K562 (cell line): ENCODE results near the gene TMEM156. TPM values are rescaled to one million over a fixed set of nuclear protein-coding genes. Genes with fewer than 3 reads are reported as not detected.

Experiments
- ATAC-seq: fragments of 200-7000 bp; cut with Tn5 transposase; 3 replicates; pipeline ENCODE4 v1.9.1; 2020; ENCODE audit warnings: moderate library complexity
- BruUV-seq: library from RNA; stranded (reverse); fragments of 400-500 nt; replicated peaks from 2 replicates; lab custom pipeline; 2021; lab: Mats Ljungman, UMichigan
- CTCF ChIA-PET: fragments of 300-600 bp; formaldehyde crosslinking; extraction: SDS; loops from one replicate; lab custom pipeline; 2021; ENCODE audit warnings: low intra/inter-chr PET ratio; lab: Yijun Ruan, JAX
- POLR2A ChIA-PET: fragments of 300-600, 350-650 bp; sonication (Branson Sonifier 250); formaldehyde crosslinking; extraction: SDS; loops from one replicate; lab custom pipeline; 2021; ENCODE audit warnings: antibody characterized with exemption, inconsistent platforms; lab: Yijun Ruan, JAX
- DNase-seq, 4 experiments: peaks; one replicate each; pipeline versions ENCODE4 v3.0.0 to v3.0.0-alpha.2; 2011 to 2018; ENCODE audit warnings: low spot score in 3 of 4, mixed read lengths in 3 of 4; ENCODE audit errors: extremely low read depth in 1 of 4
- FAIRE-seq: peaks from 2 replicates; lab custom pipeline; 2011; peaks lifted over from hg19 to GRCh38; lab: Jason Lieb, UNC
- H2AFZ ChIP-seq: 2 replicates; pipeline ENCODE4 v1.6.0; 2011; ENCODE audit warnings: low read depth, low read length, control low read depth, inconsistent platforms
- H3K27ac ChIP-seq: fragments of 200-600 bp; 3 replicates; pipeline ENCODE4 v1.8.0; 2011; ENCODE audit warnings: low read depth, mild to moderate bottlenecking, control low read depth, inconsistent platforms, low read length, moderate library complexity, mixed read lengths; ENCODE audit errors: extremely low read depth
- H3K27me3 ChIP-seq, 2 experiments: fragments of 300-600 bp in 1 of 2; 2 replicates in 1 of 2; 3 replicates in 1 of 2; pipeline versions ENCODE4 v1.6.0 to v1.8.0; 2011; ENCODE audit warnings: inconsistent platforms in 2 of 2, low read length in 2 of 2, mild to moderate bottlenecking in 1 of 2, mixed read lengths in 1 of 2, moderate library complexity in 1 of 2; ENCODE audit not compliant: control insufficient read depth in 2 of 2, insufficient read depth in 2 of 2
- H3K36me3 ChIP-seq: fragments of 300-600 bp; 3 replicates; pipeline ENCODE4 v1.8.0; 2011; ENCODE audit warnings: mild to moderate bottlenecking, low read length, inconsistent platforms; ENCODE audit not compliant: control insufficient read depth, insufficient read depth
- H3K4me1 ChIP-seq, 2 experiments: fragments of 200-600 bp in 1 of 2; replicated peaks in 1 of 2; 2 replicates in 1 of 2; 3 replicates in 1 of 2; pipeline versions ENCODE4 v1.5.1 to v1.8.0; 2011; ENCODE audit warnings: inconsistent platforms in 2 of 2, low read length in 2 of 2, mild to moderate bottlenecking in 1 of 2, mixed read lengths in 1 of 2, moderate library complexity in 1 of 2; ENCODE audit not compliant: control insufficient read depth in 2 of 2, insufficient read depth in 2 of 2
- H3K4me2 ChIP-seq: 2 replicates; pipeline ENCODE4 v1.6.1; 2011; ENCODE audit warnings: low read length, control low read depth, inconsistent platforms, mixed read lengths; ENCODE audit not compliant: insufficient read depth
- H3K4me3 ChIP-seq: fragments of 200-600 bp; sonication (generic), shearing (Covaris generic); 2 replicates; pipeline ENCODE4 v1.5.1; 2016; ENCODE audit warnings: control low read depth, inconsistent platforms
- H3K79me2 ChIP-seq: fragments of 200-600 bp; 3 replicates; pipeline ENCODE4 v1.8.0; 2011; ENCODE audit warnings: low read length, inconsistent platforms; ENCODE audit not compliant: control insufficient read depth, insufficient read depth
- H3K9ac ChIP-seq, 2 experiments: 2 replicates each; pipeline versions ENCODE4 v1.6.0 to v1.6.1; 2011; ENCODE audit warnings: low read depth in 2 of 2, low read length in 2 of 2, control low read depth in 1 of 2, inconsistent platforms in 1 of 2, mild to moderate bottlenecking in 1 of 2, mixed read lengths in 1 of 2; ENCODE audit not compliant: insufficient read depth in 1 of 2
- H3K9me1 ChIP-seq: one replicate; pipeline ENCODE4 v1.6.0; 2011; ENCODE audit warnings: inconsistent platforms, mild to moderate bottlenecking, low read length, moderate library complexity; ENCODE audit not compliant: control insufficient read depth, insufficient read depth
- H3K9me3 ChIP-seq: replicated peaks from 2 replicates; pipeline ENCODE4 v1.5.1; 2011; ENCODE audit warnings: low read depth, low read length, inconsistent platforms; ENCODE audit not compliant: control insufficient read depth, insufficient read depth
- H4K20me1 ChIP-seq: replicated peaks from 2 replicates; pipeline ENCODE4 v1.6.1; 2011; ENCODE audit warnings: low read length, inconsistent platforms, mixed read lengths; ENCODE audit not compliant: control insufficient read depth, insufficient read depth
- BRD4 ChIP-seq: fragments of 200-600 bp; sonication (generic); IDR thresholded peaks from 2 replicates; pipeline ENCODE4 v1.6.1; 2017; ENCODE audit warnings: inconsistent platforms
- CSDE1 ChIP-seq, 2 experiments: fragments of 450-650 bp; IDR thresholded peaks; 2 replicates each; pipeline ENCODE4 v1.6.1; 2016; ENCODE audit warnings: mild to moderate bottlenecking in 1 of 2
- HLTF ChIP-seq: fragments of 450-650 bp; IDR thresholded peaks from 2 replicates; pipeline ENCODE4 v1.6.1; 2016
- JUN ChIP-seq, 2 experiments: sonication (generic) in 1 of 2; formaldehyde crosslinking in 1 of 2; IDR thresholded peaks; 2 replicates each; pipeline versions ENCODE4 v1.6.1 to v1.8.0; 2012 to 2022; ENCODE audit warnings: borderline replicate concordance in 2 of 2, mild to moderate bottlenecking in 2 of 2, improper control_type of control experiment in 1 of 2, low read depth in 1 of 2, low read length in 1 of 2, missing genetic modification reagents in 1 of 2
- NR0B1 ChIP-seq: fragments of 450-650 bp; IDR thresholded peaks from one replicate; pipeline ENCODE4 v1.6.1; 2018; ENCODE audit warnings: mild to moderate bottlenecking, moderate library complexity; ENCODE audit not compliant: partially characterized antibody
- NR2C1 ChIP-seq, 2 experiments: fragments of 450-650 bp; IDR thresholded peaks; 2 replicates each; pipeline ENCODE4 v1.6.1; 2017; ENCODE audit warnings: mild to moderate bottlenecking in 2 of 2, antibody characterized with exemption in 1 of 2, inconsistent platforms in 1 of 2, missing compliant biosample characterization in 1 of 2, missing genetic modification characterization in 1 of 2
- ZBTB26 ChIP-seq: fragments of 450-650 bp; formaldehyde crosslinking; IDR thresholded peaks from 2 replicates; pipeline ENCODE4 v1.4.0; 2022; ENCODE audit warnings: missing genetic modification characterization
- ZNF24 ChIP-seq: fragments of 450-650 bp; IDR thresholded peaks from 2 replicates; pipeline ENCODE4 v1.6.1; 2016
- ZNF280B ChIP-seq: fragments of 250-450 bp; sonication (Bioruptor Pico); IDR thresholded peaks from 2 replicates; pipeline ENCODE4 v1.5.1; 2021; ENCODE audit warnings: mild to moderate bottlenecking
- WGBS: fragments of 100-300 bp; shearing (Covaris generic); methylation state at CpG from one replicate; pipeline ENCODE4 v1.1.6; 2016; ENCODE audit warnings: low coverage, mixed read lengths; ENCODE audit not compliant: insufficient coverage; ENCODE audit errors: missing lambda C conversion rate; 5-methylcytosine and 5-hydroxymethylcytosine counted together
- in situ Hi-C: fragments of 300-500 bp; cut with MboI; formaldehyde crosslinking; loops from 4 replicates; pipeline ENCODE4 v1.15.0; 2018; ENCODE audit warnings: inconsistent platforms, mixed read lengths
- intact Hi-C: fragments of 100-400 bp; cut with micrococcal nuclease; formaldehyde crosslinking; loops from 2 replicates; pipeline ENCODE4 v1.14.2; 2022
- polyA plus RNA-seq, 8 experiments: library from polyadenylated mRNA; depleted of rRNA in 4 of 8; stranded (reverse) in 5 of 8; unstranded in 3 of 8; fragments of >200 nt; fragmentation: Nextera tagmentation in 2 of 8; fragmentation: Illumina TruSeq in 1 of 8; extraction: Ambion mirVana in 2 of 8; extraction: Trizol in 1 of 8; gene quantifications; 2 replicates each; pipeline versions ENCODE4 v1.2.1 to v1.2.3, GENCODE V29; 2011 to 2014; ENCODE audit warnings: inconsistent platforms in 1 of 8, missing spikeins in 1 of 8
- total RNA-seq, 7 experiments: library from RNA; depleted of rRNA in 6 of 7; stranded (reverse); fragments of >200 nt in 6 of 7; fragmentation: Illumina TruSeq in 2 of 7; extraction: Trizol in 2 of 7; gene quantifications; 2 replicates each; pipeline versions ENCODE4 v1.2.1 to v1.2.3, GENCODE V29; 2011 to 2021; ENCODE audit warnings: low replicate concordance in 1 of 7

Gene TMEM156
- total and polyA plus RNA-seq, 9 of the 15 experiments (the other 6 are each of a cell fraction or from before 2014, with no cell fraction given): 3.5 to 9.6 (median 6.4) TPM

- Histone ChIP-seq H3K4me3 (no peak overlapping the region), H3K9me1 (no peaks in the 10 kb centered on the region), H3K27ac (no peak overlapping the region), H3K9ac (no peak overlapping the region), H3K27me3 (no peaks in the 10 kb centered on the region), H2AFZ (0 out of 2 replicates have a peak overlapping the region, but pooled peaks have one; percentile 58), H4K20me1 (no peaks in the 10 kb centered on the region), H3K4me1 (peaks cover 9 to 15% of the 10 kb centered on the region in 2 experiments; a peak in 4 of 5 replicates), H3K4me2 (no peak overlapping the region), H3K9me3 (no peaks in the 10 kb centered on the region), H3K79me2 (no peaks in the 10 kb centered on the region), H3K36me3 (no peaks in the 10 kb centered on the region)
- ATAC-seq (no peak), FAIRE-seq (no peak), DNase-seq (no peak)
- ChIA-PET POLR2A (no interaction called here), CTCF (no interaction called here)
- no TSS peak for BruUV-seq
- intact Hi-C loops (no loop called here), in situ Hi-C loops (no loop called here)
- 81% methylated on average over 3 of the region's 3 CpGs for WGBS
- TF ChIP-seq CSDE1 (IDR thresholded peaks at IDR 0.05) (no peak), ZNF24 (peak; percentile 94)
These were observed 6.9 kb upstream of the TMEM156 start for GRCh38 chr4:39039108-39039507.

- H3K36me3 ChIP-seq: no peaks in the 10 kb centered on the region
- H3K79me2 ChIP-seq: no peaks in the 10 kb centered on the region
- CTCF ChIA-PET: no interaction called here
- no peak for DNase-seq
- intact Hi-C loops (no loop called here), in situ Hi-C loops (no loop called here)
- WGBS: 70% methylated on average over 3 of the region's 3 CpGs
- peak overlapping the region; percentile 81 for H2AFZ ChIP-seq
- POLR2A ChIA-PET: no interaction called here
- no peak for FAIRE-seq
- no peaks in the 10 kb centered on the region for H3K27me3 ChIP-seq
- H3K27ac ChIP-seq: no peak overlapping the region; the same call in 2 of the 3 replicates
- H3K9me3 ChIP-seq: no peaks in the 10 kb centered on the region
- H3K4me3 ChIP-seq: no peak overlapping the region
- no TSS peak for BruUV-seq
- ATAC-seq: no peak
- H3K9me1 ChIP-seq: no peaks in the 10 kb centered on the region
- no peak overlapping the region for H3K4me2 ChIP-seq
- no peak overlapping the region for H3K9ac ChIP-seq
- no peaks in the 10 kb centered on the region for H4K20me1 ChIP-seq
- H3K4me1 ChIP-seq: peaks cover 7 to 9% of the 10 kb centered on the region in 2 experiments; a peak in 4 of 5 replicates
- TF ChIP-seq BRD4: no peak
- TF ChIP-seq ZBTB26 (CRISPR knock-in tag): no peak
- TF ChIP-seq JUN (IDR thresholded peaks at IDR 0.05; ENCODE audit: borderline replicate concordance, low read depth, low read length): no peak
- no peak for TF ChIP-seq JUN (CRISPR knock-in tag; IDR thresholded peaks at IDR 0.05; ENCODE audit: borderline replicate concordance)
- TF ChIP-seq NR0B1: no peak
- no peak for TF ChIP-seq NR2C1 (IDR thresholded peaks at IDR 0.05)
- TF ChIP-seq NR2C1 (tag; IDR thresholded peaks at IDR 0.05): no peak
- TF ChIP-seq HLTF: no peak
- no peak for TF ChIP-seq ZNF280B (CRISPR knock-in tag)
These were observed 5.7 kb upstream of the TMEM156 start for GRCh38 chr4:39037941-39038340.
